Astrocyte of the spinal cord (primary cell): ENCODE results near the gene CRIM1.

Source experiments
- DNase-seq: peaks from one replicate; pipeline ENCODE4 v3.0.0; 2011; ENCODE audit warnings: low read depth, low spot score
- H3K4me3 ChIP-seq: 2 replicates; pipeline ENCODE4 v1.5.1; 2011; ENCODE audit warnings: low read depth, mild to moderate bottlenecking, low read length, moderate library complexity
- in situ Hi-C: cut with HindIII; loops from 2 replicates; pipeline ENCODE4 v1.10.0; 2017; ENCODE audit warnings: low sequenced_read_pairs
- TF ChIP-seq, protein P1 (sequence below): IDR thresholded peaks from 2 replicates; pipeline ENCODE4 v1.5.1; 2012; ENCODE audit warnings: low read depth, mild to moderate bottlenecking, low read length, inconsistent platforms

Gene CRIM1

DNA sequence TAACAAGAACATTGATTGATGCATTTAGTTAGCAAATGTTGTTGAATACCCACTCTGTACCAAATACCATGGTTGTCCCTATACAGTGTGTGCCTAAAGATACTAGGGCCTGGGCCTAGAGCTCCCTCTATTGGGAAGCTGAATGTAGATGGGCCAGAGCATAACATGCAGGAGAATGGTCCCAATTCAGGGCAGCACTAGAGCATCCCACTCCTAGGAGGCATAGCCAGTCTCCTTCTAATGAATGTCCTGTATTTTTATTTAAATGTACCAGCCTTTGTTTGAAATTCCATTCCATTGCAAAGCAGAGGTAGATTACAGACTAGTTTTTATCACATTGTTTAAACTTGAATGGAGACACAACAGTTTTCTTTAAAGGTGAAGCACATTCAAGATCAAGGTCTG lies 151.8 kb downstream of the CRIM1 start:
- in situ Hi-C loops, result no loop called here
- H3K4me3 ChIP-seq, result no peak overlapping the region
- peak; percentile 73 for DNase-seq
- TF ChIP-seq, protein P1, sequence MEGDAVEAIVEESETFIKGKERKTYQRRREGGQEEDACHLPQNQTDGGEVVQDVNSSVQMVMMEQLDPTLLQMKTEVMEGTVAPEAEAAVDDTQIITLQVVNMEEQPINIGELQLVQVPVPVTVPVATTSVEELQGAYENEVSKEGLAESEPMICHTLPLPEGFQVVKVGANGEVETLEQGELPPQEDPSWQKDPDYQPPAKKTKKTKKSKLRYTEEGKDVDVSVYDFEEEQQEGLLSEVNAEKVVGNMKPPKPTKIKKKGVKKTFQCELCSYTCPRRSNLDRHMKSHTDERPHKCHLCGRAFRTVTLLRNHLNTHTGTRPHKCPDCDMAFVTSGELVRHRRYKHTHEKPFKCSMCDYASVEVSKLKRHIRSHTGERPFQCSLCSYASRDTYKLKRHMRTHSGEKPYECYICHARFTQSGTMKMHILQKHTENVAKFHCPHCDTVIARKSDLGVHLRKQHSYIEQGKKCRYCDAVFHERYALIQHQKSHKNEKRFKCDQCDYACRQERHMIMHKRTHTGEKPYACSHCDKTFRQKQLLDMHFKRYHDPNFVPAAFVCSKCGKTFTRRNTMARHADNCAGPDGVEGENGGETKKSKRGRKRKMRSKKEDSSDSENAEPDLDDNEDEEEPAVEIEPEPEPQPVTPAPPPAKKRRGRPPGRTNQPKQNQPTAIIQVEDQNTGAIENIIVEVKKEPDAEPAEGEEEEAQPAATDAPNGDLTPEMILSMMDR, result peak; percentile 96

DNA sequence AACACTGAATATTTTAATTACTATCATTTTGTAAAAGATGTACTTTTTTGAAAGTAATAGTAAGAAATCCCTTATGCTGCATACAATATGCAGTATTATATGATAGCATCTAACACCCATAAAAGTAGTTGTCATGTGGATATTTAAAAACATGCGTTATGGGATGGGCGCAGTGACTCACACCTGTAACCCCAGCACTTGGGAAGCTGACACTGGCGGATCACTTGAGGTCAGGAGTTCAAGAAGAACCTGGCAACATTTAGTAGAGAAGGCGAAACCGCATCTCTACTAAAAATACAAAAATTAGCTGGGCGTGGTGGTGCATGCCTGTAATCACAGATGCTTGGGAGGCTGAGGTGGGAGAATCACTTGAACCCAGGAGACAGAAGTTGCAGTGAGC lies 153.5 kb downstream of the CRIM1 start:
- no peak overlapping the region for H3K4me3 ChIP-seq
- TF ChIP-seq, protein P1, result no peak
- DNase-seq, result no peak
- in situ Hi-C loops, result no loop called here

DNA sequence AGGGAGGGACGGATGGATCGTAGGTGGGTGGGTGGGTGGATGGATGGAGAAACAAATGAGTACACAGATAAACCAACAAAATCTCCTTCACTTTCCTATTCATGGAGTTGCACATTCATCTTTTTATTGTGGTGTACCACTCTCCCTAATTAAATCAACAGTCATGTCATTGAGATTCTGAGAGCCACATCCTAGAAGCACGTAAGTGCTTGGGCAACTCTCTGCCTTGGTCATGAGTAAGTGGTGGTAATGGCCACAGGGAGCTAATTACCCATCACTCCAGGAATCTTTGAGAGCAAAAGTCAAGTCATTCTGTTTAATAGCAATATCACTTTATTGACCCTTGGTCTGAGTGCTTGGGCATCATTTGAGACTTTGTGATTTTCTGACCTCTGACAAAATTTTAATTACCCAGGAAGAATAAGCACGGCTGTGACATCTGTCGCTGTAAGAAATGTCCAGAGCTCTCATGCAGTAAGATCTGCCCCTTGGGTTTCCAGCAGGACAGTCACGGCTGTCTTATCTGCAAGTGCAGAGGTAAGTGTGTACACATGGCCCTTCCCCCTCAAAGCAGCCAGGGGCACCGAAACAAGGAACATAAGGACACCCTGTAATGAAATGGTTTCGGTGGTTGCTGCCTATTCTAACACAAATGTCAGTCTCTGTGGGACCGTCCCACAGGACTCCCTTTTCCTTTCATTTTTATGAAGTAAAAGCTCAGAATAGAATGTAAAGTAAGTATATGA lies 156.5 kb downstream of the CRIM1 start:
- TF ChIP-seq, protein P1, result no peak
- no peak for DNase-seq
- no peak overlapping the region for H3K4me3 ChIP-seq
- in situ Hi-C loops, result no loop called here

DNA sequence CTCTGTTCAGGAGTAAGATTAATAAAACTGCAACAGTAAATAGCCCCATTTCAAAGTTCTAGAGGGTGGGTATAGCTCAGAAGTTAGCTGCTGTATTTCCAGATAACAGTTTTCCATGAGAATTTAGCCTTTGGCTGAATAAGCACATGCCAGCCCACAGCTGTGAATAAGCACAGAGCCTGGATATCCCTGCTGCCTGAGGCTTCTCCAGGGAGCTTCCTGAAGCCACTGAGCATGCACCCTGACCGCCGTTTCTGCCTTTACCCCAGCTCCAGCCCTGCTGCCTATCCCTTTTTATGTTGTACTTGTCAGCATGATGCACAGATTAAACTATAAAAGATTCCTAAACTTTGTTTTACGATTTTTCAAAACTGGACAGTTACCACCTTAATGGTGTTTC lies 157.1 kb downstream of the CRIM1 start:
- DNase-seq, result no peak
- no peak overlapping the region for H3K4me3 ChIP-seq
- in situ Hi-C loops, result no loop called here
- TF ChIP-seq, protein P1, result no peak

DNA sequence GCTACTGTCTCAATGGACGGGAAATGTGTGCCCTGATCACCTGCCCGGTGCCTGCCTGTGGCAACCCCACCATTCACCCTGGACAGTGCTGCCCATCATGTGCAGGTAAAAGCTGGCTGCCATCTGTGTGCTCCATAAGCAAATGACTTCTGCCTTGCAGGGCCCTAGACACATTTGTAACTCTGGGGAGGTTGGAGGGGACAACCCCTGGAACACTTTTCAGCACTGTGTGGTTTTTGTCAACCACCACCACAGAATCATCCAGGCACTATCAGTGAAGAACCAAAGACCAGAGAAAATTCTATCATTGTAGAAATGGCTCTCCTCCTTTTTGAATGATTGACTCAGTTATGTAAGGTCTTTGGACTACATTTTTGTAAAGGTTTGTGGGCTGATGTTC lies 158.1 kb downstream of the CRIM1 start:
- DNase-seq, result no peak
- TF ChIP-seq, protein P1, result no peak
- in situ Hi-C loops, result no loop called here

DNA sequence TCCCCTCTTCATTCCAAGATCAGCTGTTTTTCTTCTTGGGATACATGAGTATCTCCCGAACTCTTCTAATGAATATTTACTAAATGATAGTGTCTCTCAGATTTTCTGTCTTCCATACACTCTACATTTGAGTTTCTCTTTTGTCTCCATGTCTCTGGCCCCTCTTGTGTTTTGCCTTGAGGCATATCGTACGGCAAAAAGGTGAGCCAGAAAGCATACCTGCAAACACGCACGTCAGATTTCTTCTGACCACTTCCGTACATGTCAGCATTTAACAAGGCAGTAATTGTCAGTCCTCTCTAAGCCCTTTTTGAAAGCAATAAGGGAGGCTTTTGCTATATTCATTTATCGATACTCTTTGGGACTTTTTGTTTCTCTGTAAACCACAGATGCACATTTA lies 160.0 kb downstream of the CRIM1 start:
- TF ChIP-seq, protein P1, result no peak
- DNase-seq, result no peak
- in situ Hi-C loops, result no loop called here
- H3K4me3 ChIP-seq, result no peak overlapping the region

More for the DNA sequence above, 158.1 kb downstream of the CRIM1 start:
- no peak overlapping the region for H3K4me3 ChIP-seq
